ENCODE data around the gene SSX4B. TPM values are rescaled to one million over a fixed set of nuclear protein-coding genes. Genes with fewer than 3 reads are reported as not detected.
"Not testable (repeated sequence)": the region's sequence is repeated elsewhere in the genome, so short reads cannot be mapped to it uniquely, and the experiment has no call there.

The SSX4B gene
- total and polyA plus RNA-seq, 10 of the 15 experiments (the other 5 are each of a cell fraction or from before 2014, with no cell fraction given), result not detected

DNA sequence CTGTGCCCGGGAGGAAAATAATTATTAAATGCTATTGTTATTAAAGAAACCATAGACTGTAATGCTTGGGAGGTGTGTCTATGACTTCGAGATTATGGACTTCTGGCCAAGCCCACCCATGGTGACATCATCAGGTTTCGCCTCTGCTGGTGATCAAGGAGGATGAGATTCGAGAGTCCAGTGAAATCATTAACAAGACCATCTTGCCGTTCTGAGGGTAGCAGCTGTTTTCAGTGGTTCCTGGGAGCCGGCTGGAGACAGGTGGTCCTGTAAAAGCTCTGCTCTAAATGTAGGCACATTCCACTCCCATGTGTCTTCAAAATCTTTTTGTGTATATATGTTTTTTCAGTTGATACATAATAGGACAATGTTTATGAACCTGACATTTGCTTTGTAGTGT is 52.5 kb downstream of the SSX4B start:
- intact Hi-C loops (cut with micrococcal nuclease; ENCODE audit: unreplicated experiment); H3K4me3 ChIP-seq; DNase-seq (ENCODE audit: low read depth, low spot score); H3K79me2 ChIP-seq (ENCODE audit: control insufficient read depth, insufficient read depth, low read length); POLR2A ChIA-PET; H3K9ac ChIP-seq (ENCODE audit: control insufficient read depth, insufficient read depth, low read length); H3K9me3 ChIP-seq (replicated peaks; ENCODE audit: control insufficient read depth, insufficient read depth, low read length); RAD21 ChIA-PET (ENCODE audit: unreplicated experiment); H3K27ac ChIP-seq (ENCODE audit: control insufficient read depth, insufficient read depth); ATAC-seq; H3K4me1 ChIP-seq (ENCODE audit: control insufficient read depth, insufficient read depth, low read length); FAIRE-seq; H3K27me3 ChIP-seq (replicated peaks in 1 of 2; ENCODE audit: control insufficient read depth in 2 of 2, insufficient read depth in 2 of 2, low read length in 1 of 2); in situ Hi-C loops (cut with MboI); H4K20me1 ChIP-seq (ENCODE audit: control insufficient read depth, insufficient read depth); H3K4me2 ChIP-seq (ENCODE audit: control insufficient read depth, insufficient read depth); CTCF ChIA-PET; SMC1A ChIA-PET (ENCODE audit: uncharacterized antibody, unreplicated experiment); BruUV-seq (replicated peaks); H3K36me3 ChIP-seq (ENCODE audit: control insufficient read depth in 2 of 2, insufficient read depth in 2 of 2, low read length in 1 of 2); H2AFZ ChIP-seq (ENCODE audit: control insufficient read depth, low read depth, low read length): not testable (repeated sequence)
- WGBS (ENCODE audit: insufficient coverage, insufficient replicate concordance, low lambda C conversion rate, missing lambda C conversion rate), result 40% methylated on average over 6 of the region's 6 CpGs

DNA sequence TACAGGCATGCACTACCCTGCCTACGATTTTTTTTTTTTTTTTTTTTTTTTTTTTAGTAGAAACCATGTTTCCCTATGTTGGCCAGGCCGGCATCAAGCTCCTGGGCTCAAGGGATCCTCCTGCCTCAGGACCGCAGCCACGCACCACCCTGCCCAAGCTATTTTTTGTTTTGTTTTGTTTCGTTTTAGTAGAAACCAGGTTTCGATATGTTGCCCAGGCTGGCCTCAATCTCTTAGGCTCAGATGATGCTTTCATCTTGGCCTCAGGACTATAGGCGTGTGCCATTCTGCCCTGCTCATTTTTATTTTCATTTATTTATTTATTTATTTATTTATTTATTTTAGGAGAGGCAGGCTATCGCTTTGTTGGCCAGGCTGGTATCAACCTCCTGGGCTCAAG is 54.1 kb downstream of the SSX4B start:
- in situ Hi-C loops (cut with MboI) (no loop called here), intact Hi-C loops (cut with micrococcal nuclease; ENCODE audit: unreplicated experiment) (no loop called here)
- POLR2A ChIA-PET, result no interaction called here
- no peaks in the 10 kb centered on the region for H3K36me3 ChIP-seq (ENCODE audit: control insufficient read depth in 2 of 2, insufficient read depth in 2 of 2, low read length in 1 of 2)
- H3K4me2 ChIP-seq (ENCODE audit: control insufficient read depth, insufficient read depth), result no peak overlapping the region
- no peak overlapping the region for H3K9ac ChIP-seq (ENCODE audit: control insufficient read depth, insufficient read depth, low read length)
- no peaks in the 10 kb centered on the region for H3K79me2 ChIP-seq (ENCODE audit: control insufficient read depth, insufficient read depth, low read length)
- H2AFZ ChIP-seq (ENCODE audit: control insufficient read depth, low read depth, low read length), result no peak overlapping the region
- H3K27me3 ChIP-seq (replicated peaks in 1 of 2; ENCODE audit: control insufficient read depth in 2 of 2, insufficient read depth in 2 of 2, low read length in 1 of 2), result no peaks in the 10 kb centered on the region
- 64% methylated on average over 6 of the region's 8 CpGs for WGBS (ENCODE audit: insufficient coverage, insufficient replicate concordance, low lambda C conversion rate, missing lambda C conversion rate)
- no TSS peak for BruUV-seq (replicated peaks)
- no peak overlapping the region for H3K27ac ChIP-seq (ENCODE audit: control insufficient read depth, insufficient read depth)
- no peaks in the 10 kb centered on the region for H3K9me3 ChIP-seq (replicated peaks; ENCODE audit: control insufficient read depth, insufficient read depth, low read length)
- H4K20me1 ChIP-seq (ENCODE audit: control insufficient read depth, insufficient read depth), result no peaks in the 10 kb centered on the region
- ATAC-seq (no peak), FAIRE-seq (no peak), DNase-seq (ENCODE audit: low read depth, low spot score) (no peak)
- CTCF ChIA-PET, result no interaction called here
- H3K4me1 ChIP-seq (ENCODE audit: control insufficient read depth, insufficient read depth, low read length), result no peaks in the 10 kb centered on the region
- SMC1A ChIA-PET (ENCODE audit: uncharacterized antibody, unreplicated experiment), result no interaction called here
- RAD21 ChIA-PET (ENCODE audit: unreplicated experiment), result no interaction called here
- H3K4me3 ChIP-seq, result no peak overlapping the region
- TF ChIP-seq, protein P1, sequence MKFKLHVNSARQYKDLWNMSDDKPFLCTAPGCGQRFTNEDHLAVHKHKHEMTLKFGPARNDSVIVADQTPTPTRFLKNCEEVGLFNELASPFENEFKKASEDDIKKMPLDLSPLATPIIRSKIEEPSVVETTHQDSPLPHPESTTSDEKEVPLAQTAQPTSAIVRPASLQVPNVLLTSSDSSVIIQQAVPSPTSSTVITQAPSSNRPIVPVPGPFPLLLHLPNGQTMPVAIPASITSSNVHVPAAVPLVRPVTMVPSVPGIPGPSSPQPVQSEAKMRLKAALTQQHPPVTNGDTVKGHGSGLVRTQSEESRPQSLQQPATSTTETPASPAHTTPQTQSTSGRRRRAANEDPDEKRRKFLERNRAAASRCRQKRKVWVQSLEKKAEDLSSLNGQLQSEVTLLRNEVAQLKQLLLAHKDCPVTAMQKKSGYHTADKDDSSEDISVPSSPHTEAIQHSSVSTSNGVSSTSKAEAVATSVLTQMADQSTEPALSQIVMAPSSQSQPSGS (IDR thresholded peaks at IDR 0.05; ENCODE audit: low read length), result no peak
- TF ChIP-seq MYC (IDR thresholded peaks at IDR 0.05; ENCODE audit: insufficient read depth, insufficient read length, insufficient replicate concordance, low read length, severe bottlenecking) (no peak), TCF12 (IDR thresholded peaks at IDR 0.05; ENCODE audit: low read depth, low read length) (no peak), MTA2 (IDR thresholded peaks at IDR 0.05; ENCODE audit: low read depth) (no peak), BRCA1 (IDR thresholded peaks at IDR 0.05; ENCODE audit: low read depth, low read length) (no peak), ASH2L (IDR thresholded peaks at IDR 0.05; ENCODE audit: borderline replicate concordance, low read depth) (no peak), IRF4 (IDR thresholded peaks at IDR 0.05; ENCODE audit: low read depth, low read length) (no peak)
- TF ChIP-seq, protein P2, sequence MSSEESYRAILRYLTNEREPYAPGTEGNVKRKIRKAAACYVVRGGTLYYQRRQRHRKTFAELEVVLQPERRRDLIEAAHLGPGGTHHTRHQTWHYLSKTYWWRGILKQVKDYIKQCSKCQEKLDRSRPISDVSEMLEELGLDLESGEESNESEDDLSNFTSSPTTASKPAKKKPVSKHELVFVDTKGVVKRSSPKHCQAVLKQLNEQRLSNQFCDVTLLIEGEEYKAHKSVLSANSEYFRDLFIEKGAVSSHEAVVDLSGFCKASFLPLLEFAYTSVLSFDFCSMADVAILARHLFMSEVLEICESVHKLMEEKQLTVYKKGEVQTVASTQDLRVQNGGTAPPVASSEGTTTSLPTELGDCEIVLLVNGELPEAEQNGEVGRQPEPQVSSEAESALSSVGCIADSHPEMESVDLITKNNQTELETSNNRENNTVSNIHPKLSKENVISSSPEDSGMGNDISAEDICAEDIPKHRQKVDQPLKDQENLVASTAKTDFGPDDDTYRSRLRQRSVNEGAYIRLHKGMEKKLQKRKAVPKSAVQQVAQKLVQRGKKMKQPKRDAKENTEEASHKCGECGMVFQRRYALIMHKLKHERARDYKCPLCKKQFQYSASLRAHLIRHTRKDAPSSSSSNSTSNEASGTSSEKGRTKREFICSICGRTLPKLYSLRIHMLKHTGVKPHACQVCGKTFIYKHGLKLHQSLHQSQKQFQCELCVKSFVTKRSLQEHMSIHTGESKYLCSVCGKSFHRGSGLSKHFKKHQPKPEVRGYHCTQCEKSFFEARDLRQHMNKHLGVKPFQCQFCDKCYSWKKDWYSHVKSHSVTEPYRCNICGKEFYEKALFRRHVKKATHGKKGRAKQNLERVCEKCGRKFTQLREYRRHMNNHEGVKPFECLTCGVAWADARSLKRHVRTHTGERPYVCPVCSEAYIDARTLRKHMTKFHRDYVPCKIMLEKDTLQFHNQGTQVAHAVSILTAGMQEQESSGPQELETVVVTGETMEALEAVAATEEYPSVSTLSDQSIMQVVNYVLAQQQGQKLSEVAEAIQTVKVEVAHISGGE (CRISPR knock-in tag; IDR thresholded peaks at IDR 0.05), result no peak
- TF ChIP-seq, protein P3, sequence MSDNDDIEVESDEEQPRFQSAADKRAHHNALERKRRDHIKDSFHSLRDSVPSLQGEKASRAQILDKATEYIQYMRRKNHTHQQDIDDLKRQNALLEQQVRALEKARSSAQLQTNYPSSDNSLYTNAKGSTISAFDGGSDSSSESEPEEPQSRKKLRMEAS (IDR thresholded peaks at IDR 0.05; ENCODE audit: low read depth, low read length), result no peak
- TF ChIP-seq, protein P4, sequence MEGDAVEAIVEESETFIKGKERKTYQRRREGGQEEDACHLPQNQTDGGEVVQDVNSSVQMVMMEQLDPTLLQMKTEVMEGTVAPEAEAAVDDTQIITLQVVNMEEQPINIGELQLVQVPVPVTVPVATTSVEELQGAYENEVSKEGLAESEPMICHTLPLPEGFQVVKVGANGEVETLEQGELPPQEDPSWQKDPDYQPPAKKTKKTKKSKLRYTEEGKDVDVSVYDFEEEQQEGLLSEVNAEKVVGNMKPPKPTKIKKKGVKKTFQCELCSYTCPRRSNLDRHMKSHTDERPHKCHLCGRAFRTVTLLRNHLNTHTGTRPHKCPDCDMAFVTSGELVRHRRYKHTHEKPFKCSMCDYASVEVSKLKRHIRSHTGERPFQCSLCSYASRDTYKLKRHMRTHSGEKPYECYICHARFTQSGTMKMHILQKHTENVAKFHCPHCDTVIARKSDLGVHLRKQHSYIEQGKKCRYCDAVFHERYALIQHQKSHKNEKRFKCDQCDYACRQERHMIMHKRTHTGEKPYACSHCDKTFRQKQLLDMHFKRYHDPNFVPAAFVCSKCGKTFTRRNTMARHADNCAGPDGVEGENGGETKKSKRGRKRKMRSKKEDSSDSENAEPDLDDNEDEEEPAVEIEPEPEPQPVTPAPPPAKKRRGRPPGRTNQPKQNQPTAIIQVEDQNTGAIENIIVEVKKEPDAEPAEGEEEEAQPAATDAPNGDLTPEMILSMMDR (IDR thresholded peaks at IDR 0.05 in 2 of 3, conservative IDR thresholded peaks at IDR 0.05 in 1 of 3; ENCODE audit: control insufficient read depth in 2 of 3, extremely low read depth in 1 of 3, insufficient read depth in 1 of 3, low read depth in 3 of 3, low read length in 3 of 3), result no peak

Measured in GM12878 (cell line).